HepG2 (cell line): ENCODE results near the gene MEGF10. TPM values are rescaled to one million over a fixed set of nuclear protein-coding genes. Genes with fewer than 3 reads are reported as not detected.

Source experiments
- ATAC-seq: fragments of 200-7000 bp; cut with Tn5 transposase; 3 replicates; pipeline ENCODE4 v1.9.1; 2020; ENCODE audit warnings: mild to moderate bottlenecking, moderate library complexity
- BruUV-seq: library from RNA; stranded (reverse); fragments of 400-500 nt; replicated peaks from 2 replicates; lab custom pipeline; 2021; lab: Mats Ljungman, UMichigan
- CTCF ChIA-PET: fragments of 300-600 bp; formaldehyde crosslinking; extraction: SDS; loops from one replicate; lab custom pipeline; 2021; ENCODE audit warnings: low total read pairs, inconsistent platforms, low intra/inter-chr PET ratio; lab: Yijun Ruan, JAX
- POLR2A ChIA-PET: fragments of 350-600 bp; sonication (Branson Sonifier 250); formaldehyde crosslinking; loops from one replicate; lab custom pipeline; 2020; ENCODE audit warnings: antibody characterized with exemption, inconsistent platforms; lab: Yijun Ruan, JAX
- DNase-seq: peaks from one replicate; pipeline ENCODE4 v3.0.0-alpha.2; 2015; ENCODE audit warnings: low spot score
- FAIRE-seq: peaks from 3 replicates; lab custom pipeline; 2011; peaks lifted over from hg19 to GRCh38; lab: Jason Lieb, UNC
- H2AFZ ChIP-seq: one replicate; pipeline ENCODE4 v1.6.1; 2011; ENCODE audit warnings: low read length, inconsistent platforms
- H3K27ac ChIP-seq: fragments of 300-600 bp; 3 replicates; pipeline ENCODE4 v1.8.0; 2011; ENCODE audit warnings: mixed run types, mild to moderate bottlenecking, mixed read lengths, low read length, inconsistent platforms; ENCODE audit not compliant: insufficient read depth; ENCODE audit errors: extremely low read length
- H3K27me3 ChIP-seq, 2 experiments: fragments of 200-600 bp in 1 of 2; 2 replicates in 1 of 2; 3 replicates in 1 of 2; pipeline versions ENCODE4 v1.6.0 to v1.8.0; 2011; ENCODE audit warnings: low read length in 2 of 2, mild to moderate bottlenecking in 2 of 2, moderate library complexity in 2 of 2, inconsistent platforms in 1 of 2; ENCODE audit not compliant: insufficient read depth in 2 of 2, control insufficient read depth in 1 of 2
- H3K36me3 ChIP-seq, 2 experiments: fragments of 200-600 bp in 1 of 2; replicated peaks in 1 of 2; 2 replicates in 1 of 2; 3 replicates in 1 of 2; pipeline versions ENCODE4 v1.5.1 to v1.8.0; 2011; ENCODE audit warnings: low read length in 2 of 2, inconsistent platforms in 1 of 2; ENCODE audit not compliant: insufficient read depth in 2 of 2, control insufficient read depth in 1 of 2
- H3K4me1 ChIP-seq: 2 replicates; pipeline ENCODE4 v1.5.1; 2012; ENCODE audit warnings: low read length, inconsistent platforms; ENCODE audit not compliant: insufficient read depth
- H3K4me2 ChIP-seq: 2 replicates; pipeline ENCODE4 v1.6.0; 2011; ENCODE audit warnings: low read depth, low read length, inconsistent platforms
- H3K4me3 ChIP-seq, 3 experiments: fragments of 200-600 bp in 1 of 3; sonication (generic), shearing (Covaris generic) in 1 of 3; replicated peaks in 1 of 3; 2 replicates each; pipeline ENCODE4 v1.5.1; 2011 to 2016; ENCODE audit warnings: low read length in 3 of 3, inconsistent platforms in 2 of 3, low read depth in 2 of 3, mild to moderate bottlenecking in 2 of 3, control low read depth in 1 of 3, mixed read lengths in 1 of 3; ENCODE audit not compliant: insufficient read depth in 1 of 3
- H3K79me2 ChIP-seq: one replicate; pipeline ENCODE4 v1.6.1; 2011; ENCODE audit warnings: low read length, inconsistent platforms; ENCODE audit not compliant: insufficient read depth
- H3K9ac ChIP-seq: 2 replicates; pipeline ENCODE4 v1.6.0; 2011; ENCODE audit warnings: mild to moderate bottlenecking, low read depth, low read length, inconsistent platforms; ENCODE audit not compliant: insufficient read depth
- H3K9me3 ChIP-seq: 2 replicates; pipeline ENCODE4 v1.5.1; 2012; ENCODE audit warnings: mild to moderate bottlenecking, low read length
- H4K20me1 ChIP-seq: 2 replicates; pipeline ENCODE4 v1.6.0; 2011; ENCODE audit warnings: inconsistent platforms, mild to moderate bottlenecking, low read length, moderate library complexity; ENCODE audit not compliant: insufficient read depth
- CENPBD1 ChIP-seq: sonication (generic); formaldehyde crosslinking; IDR thresholded peaks from 2 replicates; pipeline ENCODE4 v1.8.0; 2022; ENCODE audit warnings: missing genetic modification reagents, low read depth, mild to moderate bottlenecking, borderline replicate concordance
- DDIT3 ChIP-seq: sonication (generic); formaldehyde crosslinking; IDR thresholded peaks from 2 replicates; pipeline ENCODE4 v1.4.0; 2020; ENCODE audit warnings: mild to moderate bottlenecking, missing genetic modification reagents
- ETS1 ChIP-seq: sonication (generic); formaldehyde crosslinking; IDR thresholded peaks from 2 replicates; pipeline ENCODE4 v1.4.0; 2020; ENCODE audit warnings: missing genetic modification reagents
- GTF2F1 ChIP-seq: fragments of 150-350 bp; IDR thresholded peaks from 2 replicates; pipeline ENCODE4 v1.6.1; 2014; ENCODE audit warnings: low read length
- HOXA7 ChIP-seq: sonication (generic); formaldehyde crosslinking; IDR thresholded peaks from 2 replicates; pipeline ENCODE4 v1.8.1; 2022; ENCODE audit warnings: mild to moderate bottlenecking, missing genetic modification reagents, moderate library complexity
- MAX ChIP-seq: IDR thresholded peaks from 2 replicates; pipeline ENCODE4 v1.6.1; 2012; ENCODE audit warnings: inconsistent platforms
- ONECUT2 ChIP-seq: sonication (generic); formaldehyde crosslinking; IDR thresholded peaks from 2 replicates; pipeline ENCODE4 v1.4.0; 2020; ENCODE audit warnings: missing genetic modification reagents
- PRDM10 ChIP-seq: sonication (generic); formaldehyde crosslinking; IDR thresholded peaks from 2 replicates; pipeline ENCODE4 v1.4.0; 2020; ENCODE audit warnings: low read depth, missing genetic modification reagents
- STAG1 ChIP-seq: sonication (generic); formaldehyde crosslinking; IDR thresholded peaks from 2 replicates; pipeline ENCODE4 v1.4.0; 2020; ENCODE audit warnings: missing genetic modification reagents
- TRIM24 ChIP-seq: sonication (generic); formaldehyde crosslinking; IDR thresholded peaks from 2 replicates; pipeline ENCODE4 v1.8.0; 2022; ENCODE audit warnings: mild to moderate bottlenecking, missing genetic modification reagents
- ZNF10 ChIP-seq: sonication (generic); formaldehyde crosslinking; IDR thresholded peaks from 2 replicates; pipeline ENCODE4 v1.4.0; 2020; ENCODE audit warnings: mild to moderate bottlenecking, low read depth, missing genetic modification reagents, borderline replicate concordance
- ZNF460 ChIP-seq: sonication (generic); formaldehyde crosslinking; IDR thresholded peaks from 2 replicates; pipeline ENCODE4 v1.5.1; 2020; ENCODE audit warnings: missing genetic modification reagents, mild to moderate bottlenecking, borderline replicate concordance
- ZNF816 ChIP-seq: sonication (generic); formaldehyde crosslinking; IDR thresholded peaks from 2 replicates; pipeline ENCODE4 v1.8.0; 2022; ENCODE audit warnings: missing genetic modification reagents, mild to moderate bottlenecking, borderline replicate concordance
- WGBS: methylation state at CpG from one replicate; pipeline ENCODE4 v1.1.6; 2017; ENCODE audit warnings: low lambda C conversion rate; 5-methylcytosine and 5-hydroxymethylcytosine counted together
- in situ Hi-C: cut with HindIII; loops from 2 replicates; pipeline ENCODE4 v1.10.0; 2017; ENCODE audit warnings: low pct_unique_long_range_greater_than_20kb; ENCODE audit not compliant: extremely low pct_ligation_motif_present
- intact Hi-C: fragments of 100-400 bp; cut with micrococcal nuclease; formaldehyde crosslinking; loops from one replicate; pipeline ENCODE4 v1.10.0; 2022; ENCODE audit not compliant: unreplicated experiment
- polyA plus RNA-seq, 8 experiments: library from polyadenylated mRNA; depleted of rRNA in 3 of 8; stranded (reverse) in 7 of 8; unstranded in 1 of 8; fragments of >200 nt; fragmentation: Illumina TruSeq in 4 of 8; extraction: Trizol in 4 of 8; gene quantifications; 2 replicates each; pipeline versions ENCODE4 v1.2.1 to v1.2.3, GENCODE V29; 2011 to 2016; ENCODE audit warnings: low read depth in 4 of 8, missing spikeins in 1 of 8, mixed read lengths in 1 of 8; ENCODE audit not compliant: insufficient read depth in 1 of 8
- total RNA-seq, 5 experiments: library from RNA; depleted of rRNA; stranded (reverse); fragments of >200 nt; fragmentation: Illumina TruSeq; extraction: Trizol; gene quantifications; 2 replicates each; pipeline ENCODE4 v1.2.3, GENCODE V29; 2016; ENCODE audit warnings: low read depth in 1 of 5

The MEGF10 gene
- total and polyA plus RNA-seq, 2 of the 13 experiments (the other 11 are each of a cell fraction or from before 2014, with no cell fraction given), result not detected

GRCh38 chr5:127337876-127338275 lies 47.3 kb downstream of the MEGF10 start:
- intact Hi-C loops (no loop called here), in situ Hi-C loops (no loop called here)
- TF ChIP-seq GTF2F1, result no peak
- no peak for TF ChIP-seq ONECUT2 (CRISPR knock-in tag)
- TF ChIP-seq ZNF10, result no peak
- TF ChIP-seq ETS1 (CRISPR knock-in tag), result no peak
- ATAC-seq, result no peak
- POLR2A ChIA-PET, result no interaction called here
- no peaks in the 10 kb centered on the region for H3K27me3 ChIP-seq
- DNase-seq, result no peak
- no peak overlapping the region for H3K4me2 ChIP-seq
- H3K27ac ChIP-seq, result no peak overlapping the region
- no peaks in the 10 kb centered on the region for H3K4me1 ChIP-seq
- BruUV-seq, result no TSS peak
- H2AFZ ChIP-seq, result no peak overlapping the region
- CTCF ChIA-PET, result no interaction called here
- no peaks in the 10 kb centered on the region for H3K9me3 ChIP-seq
- WGBS, result 0% methylated on average over 1 of the region's 1 CpG
- H3K9ac ChIP-seq, result no peak overlapping the region
- H4K20me1 ChIP-seq, result no peaks in the 10 kb centered on the region
- no peaks in the 10 kb centered on the region for H3K79me2 ChIP-seq
- H3K36me3 ChIP-seq, result no peaks in the 10 kb centered on the region
- no peak overlapping the region for H3K4me3 ChIP-seq
- FAIRE-seq, result no peak

- Histone ChIP-seq H3K27me3 (no peaks in the 10 kb centered on the region), H3K4me1 (no peaks in the 10 kb centered on the region), H3K9me3 (no peaks in the 10 kb centered on the region), H3K4me3 (no peak overlapping the region), H3K36me3 (no peaks in the 10 kb centered on the region), H3K4me2 (no peak overlapping the region), H2AFZ (no peak overlapping the region), H3K9ac (no peak overlapping the region), H3K79me2 (no peaks in the 10 kb centered on the region), H4K20me1 (no peaks in the 10 kb centered on the region), H3K27ac (no peak overlapping the region)
- ATAC-seq, result no peak
- intact Hi-C loops, result no loop called here
- no peak for FAIRE-seq
- in situ Hi-C loops, result no loop called here
- POLR2A ChIA-PET, result no interaction called here
- no TSS peak for BruUV-seq
- DNase-seq, result no peak
- 4% methylated on average over 1 of the region's 1 CpG for WGBS
- CTCF ChIA-PET, result no interaction called here
- no peak for TF ChIP-seq HOXA7 (CRISPR knock-in tag)
- TF ChIP-seq TRIM24, result no peak
- no peak for TF ChIP-seq DDIT3 (CRISPR knock-in tag)
- TF ChIP-seq MAX, result no peak
- TF ChIP-seq PRDM10 (CRISPR knock-in tag), result no peak
- no peak for TF ChIP-seq STAG1 (CRISPR knock-in tag)
- TF ChIP-seq ZNF816 (CRISPR knock-in tag), result no peak
- TF ChIP-seq CENPBD1 (CRISPR knock-in tag), result no peak
- no peak for TF ChIP-seq ZNF460
Measured at GRCh38 chr5:127338501-127338900, 47.9 kb downstream of the MEGF10 start.
